Activated T-cell treated with anti-CD3 and anti-CD28 coated beads, Interleukin-2, amount 50 U/mL, for 72 hours (primary cell): ENCODE data around the gene JAZF1. TPM values are rescaled to one million over a fixed set of nuclear protein-coding genes. Genes with fewer than 3 reads are reported as not detected.

ENCODE experiments used
- ATAC-seq, 2 donors: fragments of 150-1000 bp; cut with Tn5 transposase; replicated peaks in 1 of 2; 2 replicates each; pipeline ENCODE4 v1.10.0; 2021; ENCODE audit warnings: moderate library complexity in 2 of 2, mild to moderate bottlenecking in 1 of 2
- DNase-seq, 2 donors: peaks; one replicate each; pipeline ENCODE4 v3.0.0; 2021 to 2022; ENCODE audit warnings: mixed read lengths in 1 of 2
- H3K27ac Mint-ChIP-seq: one replicate; pipeline ENCODE4 v1.8.0; 2022; ENCODE audit warnings: mild to moderate bottlenecking, moderate library complexity, mixed read lengths
- H3K27me3 Mint-ChIP-seq: one replicate; pipeline ENCODE4 v1.8.0; 2022; ENCODE audit warnings: low read depth, mixed read lengths
- H3K36me3 Mint-ChIP-seq, 2 donors: one replicate each; pipeline ENCODE4 v1.8.0; 2022; ENCODE audit warnings: mixed read lengths in 2 of 2, mild to moderate bottlenecking in 1 of 2; ENCODE audit not compliant: insufficient read depth in 2 of 2
- H3K4me1 Mint-ChIP-seq: one replicate; pipeline ENCODE4 v1.8.0; 2022; ENCODE audit warnings: low read depth, mixed read lengths
- H3K4me3 Mint-ChIP-seq, 2 donors: one replicate each; pipeline ENCODE4 v1.8.0; 2022; ENCODE audit warnings: mild to moderate bottlenecking in 2 of 2, mixed read lengths in 2 of 2, moderate library complexity in 2 of 2
- H3K9me3 Mint-ChIP-seq, 2 donors: one replicate each; pipeline ENCODE4 v1.8.0; 2022; ENCODE audit warnings: mixed read lengths in 2 of 2
- total RNA-seq, 2 donors: library from RNA; stranded (reverse); gene quantifications; one replicate each; pipeline ENCODE4 v1.2.3, GENCODE V29; 2022

JAZF1 gene
- total RNA-seq, 2 donors from 2014 or later, result 4.3 to 7.9 TPM

DNA sequence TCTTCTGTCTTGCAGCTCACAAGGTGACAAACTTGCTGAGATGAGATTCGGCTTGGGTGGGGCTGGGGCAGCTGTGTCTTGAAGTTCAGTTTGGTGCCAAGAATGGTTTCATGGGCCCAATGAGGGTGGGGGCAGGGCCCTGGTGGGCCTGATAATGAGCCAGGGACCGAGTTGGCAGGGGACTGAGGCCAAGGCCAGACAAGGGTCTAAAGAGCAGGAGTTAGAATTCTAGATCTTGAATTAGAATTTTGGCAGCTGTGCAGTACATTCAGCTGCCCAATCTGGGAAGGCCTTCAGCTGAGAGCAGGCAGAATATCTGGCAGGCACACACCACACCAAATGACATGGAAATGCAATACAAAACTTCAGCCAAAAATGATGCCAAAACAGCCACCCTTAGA is 1.5 kb upstream of the JAZF1 start:
- Mint-ChIP-seq H3K4me1 (peaks cover 18% of the 10 kb centered on the region), H3K36me3 (peaks cover 0 to 3% of the 10 kb centered on the region in 2 donors), H3K27me3 (peaks cover 27% of the 10 kb centered on the region), H3K9me3 (no peaks in the 10 kb centered on the region), H3K4me3 (no peak overlapping the region), H3K27ac (no peak overlapping the region)
- DNase-seq, result no peak
- no peak for ATAC-seq

GRCh38 chr7:28181416-28181815 is 821 bp upstream of the JAZF1 start:
- peak overlapping the region; percentile 90 for H3K4me3 Mint-ChIP-seq
- H3K36me3 Mint-ChIP-seq, result peaks cover 0 to 3% of the 10 kb centered on the region in 2 donors
- no peaks in the 10 kb centered on the region for H3K9me3 Mint-ChIP-seq
- peaks cover 27% of the 10 kb centered on the region for H3K27me3 Mint-ChIP-seq
- DNase-seq (no peak), ATAC-seq (no peak)
- peaks cover 24% of the 10 kb centered on the region for H3K4me1 Mint-ChIP-seq
- H3K27ac Mint-ChIP-seq, result peak overlapping the region; percentile 72

DNA sequence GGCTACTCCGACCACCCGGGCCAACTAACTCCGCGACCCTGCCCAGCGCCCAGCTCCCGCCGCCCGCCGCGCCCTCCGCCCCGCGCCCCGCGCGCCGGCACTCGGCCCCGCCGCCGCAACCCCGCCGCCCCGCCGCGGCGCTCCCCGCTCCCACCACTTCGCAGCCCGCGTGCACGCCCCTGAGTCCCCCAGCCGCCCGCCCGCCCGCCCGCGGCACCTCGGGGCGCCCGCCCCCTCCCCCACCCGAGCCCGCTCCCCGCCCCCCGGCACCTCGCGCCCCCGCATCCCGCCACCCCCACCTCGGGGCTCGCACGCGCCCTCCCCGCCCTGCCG is 598 bp downstream of the JAZF1 start:
- Mint-ChIP-seq H3K4me3 (no peak overlapping the region), H3K27me3 (peaks cover 17% of the 10 kb centered on the region)
- ATAC-seq, result no peak

GRCh38 chr7:28179120-28180030 is 1.2 kb downstream of the JAZF1 start:
- H3K36me3 Mint-ChIP-seq, result peaks cover 0 to 3% of the 10 kb centered on the region in 2 donors
- ATAC-seq (peak; percentile 76 to 83), DNase-seq (peak; percentile 71 to 72)
- H3K9me3 Mint-ChIP-seq, result no peaks in the 10 kb centered on the region
- H3K27me3 Mint-ChIP-seq, result peaks cover 12% of the 10 kb centered on the region
- H3K27ac Mint-ChIP-seq, result no peak overlapping the region
- peaks cover 24% of the 10 kb centered on the region for H3K4me1 Mint-ChIP-seq
- H3K4me3 Mint-ChIP-seq, result peak overlapping the region; percentile 52 to 90

More for the DNA sequence above, 598 bp downstream of the JAZF1 start:
- no peak overlapping the region for H3K27ac Mint-ChIP-seq
- no peaks in the 10 kb centered on the region for H3K9me3 Mint-ChIP-seq
- DNase-seq, result no peak
- peaks cover 24% of the 10 kb centered on the region for H3K4me1 Mint-ChIP-seq
- peaks cover 0 to 3% of the 10 kb centered on the region in 2 donors for H3K36me3 Mint-ChIP-seq

- Mint-ChIP-seq H3K36me3 (peaks cover 0 to 3% of the 10 kb centered on the region in 2 donors), H3K27me3 (peaks cover 12% of the 10 kb centered on the region), H3K27ac (peak overlapping the region; percentile 83), H3K9me3 (no peaks in the 10 kb centered on the region), H3K4me1 (peaks cover 24% of the 10 kb centered on the region), H3K4me3 (peak overlapping the region; percentile 52 to 90)
- ATAC-seq, result no peak
- DNase-seq, result no peak
Observed at GRCh38 chr7:28178599-28178998, 2.0 kb downstream of the JAZF1 start.

DNA sequence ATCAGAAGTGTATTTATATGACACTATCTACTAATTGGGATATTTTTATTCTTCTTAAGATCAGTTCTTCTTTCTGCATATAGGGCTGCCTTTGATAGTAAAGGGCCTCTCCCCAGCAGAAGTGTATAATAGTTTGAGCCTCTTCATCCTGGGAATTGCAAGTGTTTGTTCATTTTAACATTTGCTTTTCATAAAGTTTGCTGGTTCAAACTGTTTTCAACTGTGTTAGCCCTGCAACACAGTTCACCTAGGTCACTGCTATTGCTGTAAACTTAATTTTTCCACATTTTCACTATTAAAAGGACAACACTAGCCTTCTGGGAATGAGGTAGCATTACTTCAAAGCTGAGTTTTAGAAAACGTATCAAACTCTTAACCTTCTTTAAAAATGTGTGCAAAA is 2.8 kb downstream of the JAZF1 start:
- ATAC-seq, result no peak
- Mint-ChIP-seq H3K27me3 (peaks cover 12% of the 10 kb centered on the region), H3K27ac (no peak overlapping the region), H3K4me1 (peaks cover 24% of the 10 kb centered on the region), H3K4me3 (no peak overlapping the region), H3K36me3 (peaks cover 0 to 3% of the 10 kb centered on the region in 2 donors), H3K9me3 (no peaks in the 10 kb centered on the region)
- no peak for DNase-seq

GRCh38 chr7:28176645-28177044 is 4.0 kb downstream of the JAZF1 start:
- Mint-ChIP-seq H3K36me3 (peaks cover 0 to 3% of the 10 kb centered on the region in 2 donors), H3K4me1 (peaks cover 24% of the 10 kb centered on the region), H3K27me3 (peaks cover 6% of the 10 kb centered on the region), H3K27ac (no peak overlapping the region), H3K4me3 (no peak overlapping the region), H3K9me3 (no peaks in the 10 kb centered on the region)
- DNase-seq, result no peak
- no peak for ATAC-seq

DNA sequence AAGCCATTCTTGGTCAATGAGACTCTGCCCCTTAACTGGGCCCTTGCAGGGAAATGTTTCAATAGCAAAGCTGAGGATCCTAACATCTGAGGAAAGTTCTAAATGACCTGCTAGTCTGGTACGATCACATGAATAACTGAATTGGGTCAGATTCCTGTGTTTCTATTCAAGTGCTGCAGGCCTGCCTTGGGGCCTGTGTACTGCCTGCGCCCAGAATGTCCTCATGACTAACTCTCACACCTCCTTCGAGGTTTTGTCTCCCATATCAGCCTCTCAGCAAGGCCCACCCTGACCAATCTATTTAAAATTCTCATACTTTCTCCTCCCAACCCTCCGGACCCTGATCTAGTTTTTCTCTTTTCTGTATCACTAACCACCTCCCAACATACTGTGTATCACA is 4.4 kb downstream of the JAZF1 start:
- DNase-seq (no peak), ATAC-seq (no peak)
- peaks cover 23% of the 10 kb centered on the region for H3K4me1 Mint-ChIP-seq
- no peak overlapping the region for H3K4me3 Mint-ChIP-seq
- peak overlapping the region; percentile 8 for H3K27ac Mint-ChIP-seq
- peaks cover 4% of the 10 kb centered on the region for H3K27me3 Mint-ChIP-seq
- no peaks in the 10 kb centered on the region for H3K9me3 Mint-ChIP-seq
- peaks cover 0 to 3% of the 10 kb centered on the region in 2 donors for H3K36me3 Mint-ChIP-seq

- Mint-ChIP-seq H3K9me3 (no peaks in the 10 kb centered on the region), H3K4me1 (peaks cover 18% of the 10 kb centered on the region), H3K27me3 (no peaks in the 10 kb centered on the region), H3K27ac (no peak overlapping the region), H3K4me3 (peak overlapping the region in 1 of 2 donors; percentile 69), H3K36me3 (no peaks in the 10 kb centered on the region)
- ATAC-seq (no peak), DNase-seq (no peak)
Observed at GRCh38 chr7:28174901-28175661, 5.5 kb downstream of the JAZF1 start.

GRCh38 chr7:28174442-28174841 is 6.2 kb downstream of the JAZF1 start:
- peak in 1 of 2 donors; percentile 66 for ATAC-seq
- Mint-ChIP-seq H3K4me3 (peak overlapping the region in 1 of 2 donors; percentile 69), H3K27ac (peak overlapping the region; percentile 51), H3K4me1 (peaks cover 18% of the 10 kb centered on the region), H3K36me3 (no peaks in the 10 kb centered on the region), H3K9me3 (no peaks in the 10 kb centered on the region), H3K27me3 (no peaks in the 10 kb centered on the region)
- DNase-seq, result no peak

DNA sequence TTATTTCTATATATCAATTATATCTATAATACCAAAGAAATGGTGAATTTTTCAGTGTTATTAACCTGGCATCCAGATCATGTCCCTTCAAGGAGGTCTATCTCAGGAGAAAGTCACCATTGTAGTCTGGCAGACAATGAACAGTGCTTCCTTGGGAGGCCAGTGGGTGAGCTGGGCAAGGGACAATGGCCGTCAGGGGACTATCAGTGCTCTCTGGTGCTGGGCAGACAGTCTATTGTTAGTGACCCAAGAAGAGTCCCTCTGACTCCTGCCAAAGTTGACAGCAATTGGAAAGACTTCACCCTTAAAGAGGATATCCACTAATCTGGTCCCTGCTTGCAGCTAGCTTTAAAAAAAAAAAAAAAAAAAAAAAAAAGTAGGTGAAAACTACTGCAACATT is 7.1 kb downstream of the JAZF1 start:
- no peak overlapping the region for H3K4me3 Mint-ChIP-seq
- H3K4me1 Mint-ChIP-seq, result peaks cover 22% of the 10 kb centered on the region
- no peaks in the 10 kb centered on the region for H3K9me3 Mint-ChIP-seq
- H3K27ac Mint-ChIP-seq, result no peak overlapping the region
- no peak for ATAC-seq
- H3K27me3 Mint-ChIP-seq, result no peaks in the 10 kb centered on the region
- no peaks in the 10 kb centered on the region for H3K36me3 Mint-ChIP-seq
- DNase-seq, result no peak

- no peaks in the 10 kb centered on the region for H3K36me3 Mint-ChIP-seq
Observed at GRCh38 chr7:28172958-28173357, 7.6 kb downstream of the JAZF1 start.

GRCh38 chr7:28170701-28171100 is 9.9 kb downstream of the JAZF1 start:
- H3K36me3 Mint-ChIP-seq, result no peaks in the 10 kb centered on the region
- H3K4me3 Mint-ChIP-seq, result no peak overlapping the region
- H3K27me3 Mint-ChIP-seq, result no peaks in the 10 kb centered on the region
- H3K9me3 Mint-ChIP-seq, result no peaks in the 10 kb centered on the region
- no peak for DNase-seq
- peaks cover 13% of the 10 kb centered on the region for H3K4me1 Mint-ChIP-seq
- H3K27ac Mint-ChIP-seq, result no peak overlapping the region
- no peak for ATAC-seq

More at GRCh38 chr7:28172958-28173357, 7.6 kb downstream of the JAZF1 start:
- Mint-ChIP-seq H3K27me3 (no peaks in the 10 kb centered on the region), H3K27ac (no peak overlapping the region), H3K9me3 (no peaks in the 10 kb centered on the region), H3K4me1 (peaks cover 24% of the 10 kb centered on the region), H3K4me3 (no peak overlapping the region)
- no peak for DNase-seq
- ATAC-seq, result no peak
